Endothelial cell of umbilical vein (primary cell): ENCODE measurements around the gene ICAM5. TPM values are rescaled to one million over a fixed set of nuclear protein-coding genes. Genes with fewer than 3 reads are reported as not detected.

ENCODE experiments used
- BruUV-seq: library from RNA; stranded (reverse); fragments of 400-500 nt; replicated peaks from 2 replicates; lab custom pipeline; 2021; lab: Mats Ljungman, UMichigan
- CTCF ChIA-PET: fragments of 300-600, 350-600 bp; sonication (Branson Sonifier 250); formaldehyde crosslinking; loops from one replicate; lab custom pipeline; 2021; ENCODE audit warnings: antibody characterized with exemption, inconsistent platforms; lab: Charles Lee
- POLR2A ChIA-PET: fragments of 300-600, 350-600 bp; sonication (Branson Sonifier 250); formaldehyde crosslinking; loops from one replicate; lab custom pipeline; 2021; ENCODE audit warnings: antibody characterized with exemption, inconsistent platforms; lab: Charles Lee
- DNase-seq: peaks from one replicate; pipeline ENCODE4 v3.0.0-alpha.2; 2011; ENCODE audit warnings: low read depth, low spot score
- FAIRE-seq: peaks from 2 replicates; lab custom pipeline; 2011; peaks lifted over from hg19 to GRCh38; lab: Jason Lieb, UNC
- H2AFZ ChIP-seq: 2 replicates; pipeline ENCODE4 v1.6.0; 2012; ENCODE audit warnings: low read depth, low read length, control low read depth, inconsistent platforms
- H3K27ac ChIP-seq: 2 replicates; pipeline ENCODE4 v1.5.1; 2011; ENCODE audit warnings: low read depth, mild to moderate bottlenecking, control low read depth, low read length, moderate library complexity; ENCODE audit not compliant: insufficient read depth
- H3K27me3 ChIP-seq, 2 experiments: 2 replicates each; pipeline versions ENCODE4 v1.6.0 to v1.6.1; 2011; ENCODE audit warnings: low read length in 2 of 2, mixed read lengths in 1 of 2; ENCODE audit not compliant: control insufficient read depth in 2 of 2, insufficient read depth in 2 of 2
- H3K36me3 ChIP-seq, 2 experiments: 2 replicates in 1 of 2; 3 replicates in 1 of 2; pipeline ENCODE4 v1.5.1; 2011; ENCODE audit warnings: low read length in 2 of 2, mild to moderate bottlenecking in 1 of 2, moderate library complexity in 1 of 2; ENCODE audit not compliant: control insufficient read depth in 2 of 2, insufficient read depth in 2 of 2; ENCODE audit errors: extremely low read depth in 1 of 2
- H3K4me1 ChIP-seq: 3 replicates; pipeline ENCODE4 v1.5.1; 2011; ENCODE audit warnings: mild to moderate bottlenecking, low read length; ENCODE audit not compliant: control insufficient read depth, insufficient read depth; ENCODE audit errors: extremely low read depth
- H3K4me2 ChIP-seq: 2 replicates; pipeline ENCODE4 v1.6.1; 2011; ENCODE audit warnings: low read length, control low read depth, mixed read lengths; ENCODE audit not compliant: insufficient read depth
- H3K4me3 ChIP-seq, 3 experiments: fragments of 200-600 bp in 1 of 3; sonication (generic), shearing (Covaris generic) in 1 of 3; replicated peaks in 1 of 3; 2 replicates each; pipeline ENCODE4 v1.5.1; 2011 to 2016; ENCODE audit warnings: control low read depth in 3 of 3, low read length in 3 of 3, mild to moderate bottlenecking in 2 of 3, inconsistent platforms in 1 of 3, low read depth in 1 of 3, moderate library complexity in 1 of 3; ENCODE audit not compliant: insufficient read depth in 1 of 3
- H3K79me2 ChIP-seq: 2 replicates; pipeline ENCODE4 v1.6.0; 2012; ENCODE audit warnings: low read length, inconsistent platforms; ENCODE audit not compliant: control insufficient read depth, insufficient read depth
- H3K9ac ChIP-seq: replicated peaks from 2 replicates; pipeline ENCODE3; 2011; ENCODE audit warnings: low read length, control low read depth; ENCODE audit not compliant: insufficient read depth; ENCODE audit errors: extremely low read depth
- H3K9me1 ChIP-seq: replicated peaks from 3 replicates; pipeline ENCODE4 v1.6.0; 2011; ENCODE audit warnings: mild to moderate bottlenecking, low read length; ENCODE audit not compliant: control insufficient read depth, insufficient read depth; ENCODE audit errors: extremely low read depth
- H3K9me3 ChIP-seq: replicated peaks from 2 replicates; pipeline ENCODE4 v1.5.1; 2012; ENCODE audit warnings: low read length, inconsistent platforms; ENCODE audit not compliant: control insufficient read depth, insufficient read depth
- H4K20me1 ChIP-seq: replicated peaks from 2 replicates; pipeline ENCODE3; 2011; ENCODE audit warnings: mild to moderate bottlenecking, low read length; ENCODE audit not compliant: control insufficient read depth, insufficient read depth; ENCODE audit errors: extremely low read depth
- CTCF ChIP-seq, 2 donors: IDR thresholded peaks; 1 replicate in 1 of 2; 2 replicates in 1 of 2; pipeline ENCODE4 v1.5.1; 2011; ENCODE audit warnings: low read length in 2 of 2, mild to moderate bottlenecking in 2 of 2, moderate library complexity in 2 of 2, control low read depth in 1 of 2, inconsistent platforms in 1 of 2, low read depth in 1 of 2; ENCODE audit not compliant: insufficient read depth in 1 of 2; ENCODE audit errors: extremely low read depth in 1 of 2
- JUN ChIP-seq: IDR thresholded peaks from 2 replicates; pipeline ENCODE4 v1.6.1; 2011; ENCODE audit warnings: borderline replicate concordance, low read depth; ENCODE audit not compliant: insufficient read length, insufficient read depth
- MYC ChIP-seq: IDR thresholded peaks from one replicate; pipeline ENCODE4 v1.6.1; 2011; ENCODE audit warnings: mild to moderate bottlenecking, low read depth, low read length
- POLR2A ChIP-seq: IDR thresholded peaks from 2 replicates; pipeline ENCODE4 v1.6.1; 2012; ENCODE audit warnings: low read depth, mild to moderate bottlenecking, control low read depth, low read length
- dilution Hi-C: fragments of 300-500 bp; cut with MboI; formaldehyde crosslinking; loops from one replicate; pipeline ENCODE4 v1.15.0; 2019; ENCODE audit warnings: low sequenced_read_pairs; ENCODE audit not compliant: extremely low pct_ligation_motif_present
- intact Hi-C: fragments of 100-400 bp; cut with micrococcal nuclease; formaldehyde crosslinking; loops from one replicate; pipeline ENCODE4 v1.10.0; 2022
- polyA plus RNA-seq, 4 experiments: library from polyadenylated mRNA; depleted of rRNA in 3 of 4; stranded (reverse) in 3 of 4; unstranded in 1 of 4; fragments of >200 nt; gene quantifications; 2 replicates each; pipeline versions ENCODE4 v1.2.1 to v1.2.3, GENCODE V29; 2011 to 2012; ENCODE audit warnings: missing spikeins in 1 of 4
- total RNA-seq: library from RNA; stranded (reverse); gene quantifications from 2 replicates; pipeline ENCODE4 v1.2.3, GENCODE V29; 2021

ICAM5 gene
- total and polyA plus RNA-seq, 2 donors (not counting 3 experiments of a cell fraction or from before 2014, with no cell fraction given), result 0.10 to 0.40 TPM

- no peak overlapping the region for H3K27ac ChIP-seq
- FAIRE-seq (no peak), DNase-seq (no peak)
- no peaks in the 10 kb centered on the region for H3K9me1 ChIP-seq
- intact Hi-C loops, result no loop called here
- H3K36me3 ChIP-seq, result peaks cover 6 to 18% of the 10 kb centered on the region in 2 experiments
- H3K9ac ChIP-seq, result no peak overlapping the region
- dilution Hi-C loops, result no loop called here
- ChIA-PET CTCF (interaction anchor here (0.6 to 10.0 kb wide), 3 partner anchors 13 to 132 kb away, joined by 3 to 606 read pairs (median 127); partner anchors contain the start of gene ICAM1), POLR2A (no interaction called here)
- no peaks in the 10 kb centered on the region for H3K9me3 ChIP-seq
- peaks cover 19% of the 10 kb centered on the region for H3K79me2 ChIP-seq
- H4K20me1 ChIP-seq, result no peaks in the 10 kb centered on the region
- H3K4me1 ChIP-seq, result peaks cover 8% of the 10 kb centered on the region
- no peak overlapping the region for H3K4me2 ChIP-seq
- no peak overlapping the region for H3K4me3 ChIP-seq
- TF ChIP-seq MYC (no peak), JUN (no peak)
- H3K27me3 ChIP-seq, result no peaks in the 10 kb centered on the region
- H2AFZ ChIP-seq, result no peak overlapping the region
- no TSS peak for BruUV-seq
Measured at GRCh38 chr19:10256970-10257615, 32.7 kb upstream of the ICAM5 start.

- Histone ChIP-seq H3K27ac (no peak overlapping the region), H3K79me2 (peaks cover 9% of the 10 kb centered on the region), H3K4me2 (no peak overlapping the region), H2AFZ (no peak overlapping the region), H3K4me1 (no peaks in the 10 kb centered on the region), H3K9me3 (no peaks in the 10 kb centered on the region), H3K9ac (no peak overlapping the region), H3K4me3 (no peak overlapping the region), H3K27me3 (no peaks in the 10 kb centered on the region), H3K36me3 (peaks cover 6 to 18% of the 10 kb centered on the region in 2 experiments), H4K20me1 (no peaks in the 10 kb centered on the region), H3K9me1 (no peaks in the 10 kb centered on the region)
- intact Hi-C loops (no loop called here), dilution Hi-C loops (no loop called here)
- FAIRE-seq, result no peak
- CTCF ChIA-PET, result interaction anchor here (0.6 to 10.0 kb wide), 49 partner anchors 8 to 338 kb away, joined by 3 to 606 read pairs (median 6); partner anchors contain the start of genes CDC37, COL5A3, FDX2 and ICAM1
- TF ChIP-seq POLR2A (no peak), CTCF (IDR thresholded peaks at IDR 0.05; ENCODE audit: extremely low read depth in 1 of 2, insufficient read depth in 1 of 2, low read depth in 1 of 2, low read length in 2 of 2) (no peak), JUN (no peak)
- DNase-seq, result no peak
- no TSS peak for BruUV-seq
- POLR2A ChIA-PET, result interaction anchor here (0.6 to 2.0 kb wide), 3 partner anchors 127 to 133 kb away, joined by 5 to 13 read pairs (median 6); no protein-coding TSS in a partner anchor
Measured at GRCh38 chr19:10258080-10258710, 31.6 kb upstream of the ICAM5 start.
